Kidney (tissue), 14 donors: ENCODE results near the gene GRK6. TPM values are rescaled to one million over a fixed set of nuclear protein-coding genes. Genes with fewer than 3 reads are reported as not detected.
A peak's percentile ranks its signal among the peaks of the same experiment; 100 is the strongest.
"Not testable (repeated sequence)": the region's sequence is repeated elsewhere in the genome, so short reads cannot be mapped to it uniquely, and the experiment has no call there.

Experiments
- DNase-seq, 5 donors: peaks; one replicate each; pipeline ENCODE4 v3.0.0-alpha.2; 2013 to 2020
- FAIRE-seq: peaks from 2 replicates; lab custom pipeline; 2012; peaks lifted over from hg19 to GRCh38; lab: Jason Lieb, UNC
- H3K27ac ChIP-seq, 2 donors: one replicate each; pipeline ENCODE4 v1.7.0; 2013; ENCODE audit warnings: low read depth in 2 of 2, low read length in 2 of 2, inconsistent platforms in 1 of 2
- H3K27me3 ChIP-seq: one replicate; pipeline ENCODE4 v1.7.1; 2013; ENCODE audit warnings: low read length, inconsistent platforms; ENCODE audit not compliant: control insufficient read depth, insufficient read depth
- H3K36me3 ChIP-seq, 3 donors: one replicate each; pipeline versions ENCODE4 v1.7.0 to v1.7.1; 2013; ENCODE audit warnings: low read length in 3 of 3, control low read depth in 1 of 3, inconsistent platforms in 1 of 3; ENCODE audit not compliant: insufficient read depth in 3 of 3, control insufficient read depth in 2 of 3
- H3K4me1 ChIP-seq, 3 donors: one replicate each; pipeline versions ENCODE4 v1.7.0 to v1.7.1; 2013; ENCODE audit warnings: low read length in 3 of 3, inconsistent platforms in 1 of 3, low read depth in 1 of 3; ENCODE audit not compliant: control insufficient read depth in 2 of 3, insufficient read depth in 2 of 3
- H3K4me3 ChIP-seq, 3 donors: one replicate each; pipeline versions ENCODE4 v1.7.0 to v1.8.1; 2013; ENCODE audit warnings: low read length in 3 of 3, control low read depth in 1 of 3, inconsistent platforms in 1 of 3
- H3K9ac ChIP-seq, 3 donors: one replicate each; pipeline versions ENCODE4 v1.7.0 to v1.7.1; 2013; ENCODE audit warnings: low read length in 3 of 3, control low read depth in 1 of 3, inconsistent platforms in 1 of 3
- H3K9me3 ChIP-seq, 3 donors: one replicate each; pipeline versions ENCODE4 v1.7.0 to v1.7.1; 2013; ENCODE audit warnings: low read length in 3 of 3, control low read depth in 1 of 3, inconsistent platforms in 1 of 3; ENCODE audit not compliant: control insufficient read depth in 2 of 3, insufficient read depth in 1 of 3
- intact Hi-C: fragments of 100-400 bp; cut with DNase I; formaldehyde crosslinking; loops from one replicate; pipeline ENCODE4 v1.11.1; 2022
- polyA plus RNA-seq: library from polyadenylated mRNA; stranded (reverse); fragments of 350-450 nt; fragmentation: Illumina TruSeq; extraction: RNeasy Lipid Tissue Mini Kit (QIAGEN cat#74804); gene quantifications from one replicate; pipeline ENCODE4 v1.2.3, GENCODE V29; 2014; ENCODE audit warnings: low read depth, low replicate concordance; ENCODE audit not compliant: insufficient read depth
- total RNA-seq: library from RNA; stranded (reverse); fragmentation: NEBNext Ultra II Directional; extraction: Animal tissue kit (Norgen Biotek cat#: 25700); gene quantifications from one replicate; pipeline ENCODE4 v1.2.1, GENCODE V29; 2021
- TF ChIP-seq, protein P1 (sequence below): IDR thresholded peaks from 3 replicates; pipeline ENCODE4 v1.5.1; 2012; ENCODE audit warnings: mild to moderate bottlenecking, moderate library complexity, borderline replicate concordance; ENCODE audit not compliant: insufficient read depth; ENCODE audit errors: extremely low read depth
- donor health status: control.
- donor health status: control.
- donor health status: control.
- donor health status: control.
- donor health status: control.
- donor health status: DM: yes; HTN: yes; CAD: no.
- donor health status: Normal renal cell carcinoma (clear cell type).

The GRK6 gene
- total and polyA plus RNA-seq, 2 donors from 2014 or later = 9.6 to 37.8 TPM

DNA sequence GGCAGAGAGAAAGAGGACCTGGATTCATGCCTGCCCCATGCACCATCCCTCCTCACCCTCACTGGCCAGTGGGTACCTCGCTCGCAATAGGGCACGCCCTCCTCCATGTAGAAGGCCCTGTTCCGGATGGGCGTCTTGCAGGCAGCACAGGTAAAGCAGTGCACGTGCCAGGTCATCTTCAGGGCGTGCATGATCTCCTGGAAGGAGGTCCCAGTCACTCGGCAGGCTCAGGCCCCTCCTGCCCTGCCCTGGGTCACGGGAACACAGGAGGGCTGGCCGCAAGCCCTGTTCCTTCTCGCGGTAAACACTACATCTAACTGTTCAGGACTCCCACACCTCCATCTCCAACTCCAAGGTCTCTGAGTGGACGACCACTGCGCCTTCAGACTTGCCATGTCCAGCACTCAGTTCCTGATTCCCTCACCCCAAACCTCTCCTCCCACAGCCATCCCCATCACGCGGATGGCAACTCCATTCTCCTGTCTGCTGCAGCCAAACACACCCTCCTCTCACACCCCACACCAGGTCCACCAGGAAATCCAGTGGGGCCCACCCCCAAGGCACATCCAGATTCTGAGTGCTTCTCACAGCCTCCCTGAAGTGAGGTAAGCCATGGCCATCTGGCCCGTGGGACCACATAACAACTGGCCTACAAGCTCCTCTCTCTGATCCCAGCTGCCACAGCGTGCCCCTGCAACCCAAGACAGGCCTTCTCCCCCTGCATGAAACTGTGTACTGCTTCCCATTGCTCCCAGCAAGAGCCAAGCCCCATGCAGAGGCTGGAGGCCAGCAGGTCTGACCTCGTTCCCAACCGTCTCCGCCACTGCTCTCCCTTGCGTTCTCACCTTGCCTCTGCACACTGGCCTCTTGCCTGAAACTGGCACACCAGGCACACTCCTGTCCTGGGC is 57.8 kb downstream of the GRK6 start:
- H3K27me3 ChIP-seq = no peaks in the 10 kb centered on the region
- H3K4me3 ChIP-seq = no peak overlapping the region
- TF ChIP-seq, protein P1, sequence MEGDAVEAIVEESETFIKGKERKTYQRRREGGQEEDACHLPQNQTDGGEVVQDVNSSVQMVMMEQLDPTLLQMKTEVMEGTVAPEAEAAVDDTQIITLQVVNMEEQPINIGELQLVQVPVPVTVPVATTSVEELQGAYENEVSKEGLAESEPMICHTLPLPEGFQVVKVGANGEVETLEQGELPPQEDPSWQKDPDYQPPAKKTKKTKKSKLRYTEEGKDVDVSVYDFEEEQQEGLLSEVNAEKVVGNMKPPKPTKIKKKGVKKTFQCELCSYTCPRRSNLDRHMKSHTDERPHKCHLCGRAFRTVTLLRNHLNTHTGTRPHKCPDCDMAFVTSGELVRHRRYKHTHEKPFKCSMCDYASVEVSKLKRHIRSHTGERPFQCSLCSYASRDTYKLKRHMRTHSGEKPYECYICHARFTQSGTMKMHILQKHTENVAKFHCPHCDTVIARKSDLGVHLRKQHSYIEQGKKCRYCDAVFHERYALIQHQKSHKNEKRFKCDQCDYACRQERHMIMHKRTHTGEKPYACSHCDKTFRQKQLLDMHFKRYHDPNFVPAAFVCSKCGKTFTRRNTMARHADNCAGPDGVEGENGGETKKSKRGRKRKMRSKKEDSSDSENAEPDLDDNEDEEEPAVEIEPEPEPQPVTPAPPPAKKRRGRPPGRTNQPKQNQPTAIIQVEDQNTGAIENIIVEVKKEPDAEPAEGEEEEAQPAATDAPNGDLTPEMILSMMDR = no peak
- no peaks in the 10 kb centered on the region for H3K4me1 ChIP-seq
- H3K36me3 ChIP-seq = no peaks in the 10 kb centered on the region
- DNase-seq (peak in 1 of 5 donors; percentile 68), FAIRE-seq (no peak)
- no peak overlapping the region for H3K27ac ChIP-seq
- no peak overlapping the region for H3K9ac ChIP-seq
- H3K9me3 ChIP-seq = no peaks in the 10 kb centered on the region
- intact Hi-C loops = no loop called here

DNA sequence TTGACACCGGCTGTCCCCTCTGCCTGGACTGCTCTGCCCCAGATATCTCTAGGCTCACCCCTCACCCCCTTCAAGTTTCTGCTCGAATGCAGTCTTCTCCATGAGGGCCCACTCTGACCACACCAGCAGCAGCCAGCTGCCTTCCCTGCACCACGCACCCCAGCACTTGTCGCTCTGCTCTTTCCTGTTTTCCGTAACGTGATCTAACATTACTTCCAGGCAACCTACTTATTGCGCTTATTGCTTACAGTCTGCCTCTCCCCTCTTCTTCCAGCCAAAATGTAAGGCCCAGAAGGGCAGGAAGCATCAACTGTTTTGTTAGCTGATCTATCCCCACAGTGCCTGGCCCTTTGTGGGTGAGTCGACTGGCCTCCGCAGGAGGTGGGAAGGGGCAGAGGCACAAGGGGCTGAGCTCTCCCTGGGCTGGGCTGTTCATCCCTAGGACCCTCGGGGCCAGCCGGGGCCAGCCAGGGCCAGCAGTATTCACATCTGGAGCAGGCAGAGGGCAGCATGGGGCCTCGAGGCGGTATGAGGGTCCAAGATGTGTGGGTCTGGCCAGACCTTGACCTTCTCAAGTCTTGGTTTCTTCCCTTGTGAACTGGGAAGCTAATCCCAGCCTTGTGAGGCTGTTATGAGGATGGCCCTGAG is 58.5 kb downstream of the GRK6 start:
- FAIRE-seq = no peak
- H3K27ac ChIP-seq = no peak overlapping the region
- intact Hi-C loops = no loop called here

DNA sequence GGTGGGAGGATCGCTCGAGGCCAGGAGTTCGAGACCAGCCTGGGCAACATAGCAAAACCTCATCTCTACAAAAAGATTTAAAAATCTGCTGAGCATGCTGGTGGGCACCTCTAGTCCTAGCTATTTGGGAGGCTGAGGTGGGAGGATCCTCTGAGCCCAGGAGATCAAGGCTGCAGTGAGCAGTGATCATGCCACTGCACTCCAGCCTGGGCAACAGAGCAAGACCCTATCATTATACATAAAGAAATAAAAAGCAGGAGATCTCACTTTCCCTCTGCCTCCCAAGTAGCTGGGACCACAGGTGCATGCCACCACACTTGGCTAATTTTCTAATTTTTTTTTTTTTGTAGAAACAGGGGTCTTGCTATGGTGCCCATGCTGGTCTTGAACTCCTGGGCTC is 59.3 kb downstream of the GRK6 start:
- intact Hi-C loops, H3K9ac ChIP-seq, DNase-seq, H3K36me3 ChIP-seq, H3K9me3 ChIP-seq, H3K4me3 ChIP-seq, FAIRE-seq, H3K4me1 ChIP-seq, H3K27ac ChIP-seq, H3K27me3 ChIP-seq: not testable (repeated sequence)

More for the DNA sequence above, 58.5 kb downstream of the GRK6 start:
- TF ChIP-seq, protein P1 = no peak
- H3K4me1 ChIP-seq = no peaks in the 10 kb centered on the region
- H3K9ac ChIP-seq = no peak overlapping the region
- H3K4me3 ChIP-seq = no peak overlapping the region
- no peaks in the 10 kb centered on the region for H3K27me3 ChIP-seq
- DNase-seq = peak in 1 of 5 donors; percentile 70
- no peaks in the 10 kb centered on the region for H3K9me3 ChIP-seq
- H3K36me3 ChIP-seq = no peaks in the 10 kb centered on the region

DNA sequence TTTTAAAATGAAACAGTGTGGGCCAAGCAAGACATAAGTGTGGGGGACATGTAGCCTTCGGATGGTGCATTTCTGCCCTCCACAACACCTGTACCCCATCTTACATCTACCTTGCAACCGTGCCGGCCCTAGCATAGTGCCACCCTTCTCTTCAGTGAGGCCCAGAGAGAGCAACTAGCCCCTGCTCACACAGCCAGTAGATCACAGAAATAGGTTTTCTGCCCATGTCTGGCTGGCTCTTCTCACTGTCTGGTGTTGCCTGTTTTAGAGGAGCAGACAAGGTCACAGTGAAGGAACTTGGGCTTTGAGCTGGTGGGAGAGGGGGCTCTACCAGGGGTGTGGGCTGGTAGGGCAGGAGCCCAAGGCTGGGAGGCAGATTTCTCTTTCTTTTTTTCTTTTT is 59.8 kb downstream of the GRK6 start:
- FAIRE-seq = no peak
- Histone ChIP-seq H3K27me3 (no peaks in the 10 kb centered on the region), H3K4me3 (no peak overlapping the region), H3K27ac (no peak overlapping the region), H3K4me1 (no peaks in the 10 kb centered on the region), H3K9me3 (no peaks in the 10 kb centered on the region), H3K9ac (no peak overlapping the region), H3K36me3 (no peaks in the 10 kb centered on the region)
- intact Hi-C loops = no loop called here
- DNase-seq = no peak
- TF ChIP-seq, protein P1 = no peak
